K562 (cell line): Measurements from ENCODE around the gene IL34. TPM values are rescaled to one million over a fixed set of nuclear protein-coding genes. Genes with fewer than 3 reads are reported as not detected.

Experiments
- ARID2 ChIP-seq: fragments of 450-650 bp; IDR thresholded peaks from 2 replicates; pipeline ENCODE4 v1.6.1; 2017; ENCODE audit warnings: antibody characterized with exemption, mild to moderate bottlenecking
- BHLHE40 ChIP-seq: IDR thresholded peaks from 2 replicates; pipeline ENCODE4 v1.6.1; 2011; ENCODE audit warnings: low read length, improper control_type of control experiment
- BMI1 ChIP-seq: fragments of 150-350 bp; IDR thresholded peaks from 2 replicates; pipeline ENCODE4 v1.6.1; 2014; ENCODE audit warnings: low read length
- CBX2 ChIP-seq: fragments of 200-600 bp; sonication (generic); IDR thresholded peaks from one replicate; pipeline ENCODE4 v1.6.1; 2012; ENCODE audit warnings: mild to moderate bottlenecking, low read length, inconsistent platforms; ENCODE audit not compliant: insufficient read depth, poor library complexity, severe bottlenecking
- CHD1 ChIP-seq: fragments of 200-600 bp; sonication (generic); IDR thresholded peaks from one replicate; pipeline ENCODE4 v1.6.1; 2012; ENCODE audit warnings: mild to moderate bottlenecking, moderate library complexity, low read length, inconsistent platforms
- CHD4 ChIP-seq: fragments of 200-600 bp; sonication (generic); IDR thresholded peaks from 3 replicates; pipeline ENCODE4 v1.6.1; 2012; ENCODE audit warnings: low read depth, mild to moderate bottlenecking, mixed read lengths, low read length, inconsistent platforms; ENCODE audit not compliant: insufficient read depth, insufficient replicate concordance, poor library complexity, severe bottlenecking
- DACH1 ChIP-seq: fragments of 450-650 bp; IDR thresholded peaks from 2 replicates; pipeline ENCODE4 v1.6.1; 2018; ENCODE audit not compliant: partially characterized antibody
- E2F3 ChIP-seq: fragments of 250-450 bp; sonication (Bioruptor Pico); IDR thresholded peaks from 2 replicates; pipeline ENCODE4 v1.4.0; 2020; ENCODE audit warnings: mild to moderate bottlenecking
- MECOM ChIP-seq: fragments of 250-450 bp; sonication (Bioruptor Pico); IDR thresholded peaks from 2 replicates; pipeline ENCODE4 v1.8.0; 2022; ENCODE audit warnings: inconsistent platforms
- PBX2 ChIP-seq, 2 experiments: IDR thresholded peaks in 1 of 2; conservative IDR thresholded peaks in 1 of 2; 2 replicates each; pipeline ENCODE4 v1.6.1; 2016; ENCODE audit warnings: low read depth in 2 of 2, mild to moderate bottlenecking in 1 of 2, missing compliant biosample characterization in 1 of 2, missing genetic modification characterization in 1 of 2, moderate library complexity in 1 of 2
- RNF219 ChIP-seq: fragments of 250-450 bp; sonication (Bioruptor Pico); IDR thresholded peaks from 2 replicates; pipeline ENCODE4 v1.5.0; 2022; ENCODE audit warnings: mild to moderate bottlenecking
- SIN3B ChIP-seq: fragments of 450-650 bp; IDR thresholded peaks from 2 replicates; pipeline ENCODE4 v1.6.1; 2017; ENCODE audit warnings: low read depth, mild to moderate bottlenecking, moderate library complexity
- SRF ChIP-seq, 2 experiments: fragments of 250-450, 450-650 bp in 1 of 2; sonication (Bioruptor Pico) in 1 of 2; sonication (generic) in 1 of 2; formaldehyde crosslinking; IDR thresholded peaks; 2 replicates each; pipeline versions ENCODE4 v1.5.0 to v1.5.1; 2020 to 2022; ENCODE audit warnings: mild to moderate bottlenecking in 1 of 2, missing genetic modification reagents in 1 of 2
- XRCC3 ChIP-seq: fragments of 450-650 bp; IDR thresholded peaks from 2 replicates; pipeline ENCODE4 v1.6.1; 2017; ENCODE audit warnings: mild to moderate bottlenecking, moderate library complexity
- ZNF165 ChIP-seq: fragments of 250-450 bp; sonication (Bioruptor Pico); IDR thresholded peaks from 2 replicates; pipeline ENCODE4 v1.4.0; 2020; ENCODE audit warnings: borderline replicate concordance
- ZNF57 ChIP-seq: fragments of 450-650 bp; formaldehyde crosslinking; IDR thresholded peaks from 2 replicates; pipeline ENCODE4 v1.4.0; 2020; ENCODE audit warnings: mild to moderate bottlenecking, moderate library complexity
- ZNF668 ChIP-seq: fragments of 250-450 bp; sonication (Bioruptor Pico); IDR thresholded peaks from 2 replicates; pipeline ENCODE4 v1.8.0; 2022; ENCODE audit warnings: mild to moderate bottlenecking, inconsistent platforms
- polyA plus RNA-seq, 8 experiments: library from polyadenylated mRNA; depleted of rRNA in 4 of 8; stranded (reverse) in 5 of 8; unstranded in 3 of 8; fragments of >200 nt; fragmentation: Nextera tagmentation in 2 of 8; fragmentation: Illumina TruSeq in 1 of 8; extraction: Ambion mirVana in 2 of 8; extraction: Trizol in 1 of 8; gene quantifications; 2 replicates each; pipeline versions ENCODE4 v1.2.1 to v1.2.3, GENCODE V29; 2011 to 2014; ENCODE audit warnings: inconsistent platforms in 1 of 8, missing spikeins in 1 of 8
- total RNA-seq, 7 experiments: library from RNA; depleted of rRNA in 6 of 7; stranded (reverse); fragments of >200 nt in 6 of 7; fragmentation: Illumina TruSeq in 2 of 7; extraction: Trizol in 2 of 7; gene quantifications; 2 replicates each; pipeline versions ENCODE4 v1.2.1 to v1.2.3, GENCODE V29; 2011 to 2021; ENCODE audit warnings: low replicate concordance in 1 of 7
- TF ChIP-seq, protein P1 (sequence below): sonication (generic); formaldehyde crosslinking; IDR thresholded peaks from 2 replicates; pipeline ENCODE4 v1.8.0; 2022; ENCODE audit warnings: missing genetic modification reagents, mild to moderate bottlenecking, moderate library complexity, borderline replicate concordance
- TF ChIP-seq, protein P2 (sequence below): fragments of 450-650 bp; formaldehyde crosslinking; IDR thresholded peaks from 2 replicates; pipeline ENCODE4 v1.4.0; 2020; ENCODE audit warnings: mild to moderate bottlenecking, mixed read lengths
- TF ChIP-seq, protein P3 (sequence below): fragments of 250-450 bp; sonication (Bioruptor Pico); IDR thresholded peaks from 2 replicates; pipeline ENCODE4 v1.8.0; 2022; ENCODE audit warnings: inconsistent platforms, mild to moderate bottlenecking, moderate library complexity, borderline replicate concordance

The IL34 gene
- total and polyA plus RNA-seq, 9 of the 15 experiments (the other 6 are each of a cell fraction or from before 2014, with no cell fraction given) = 0.07 to 0.18 (median 0.10) TPM; not detected in 6

DNA sequence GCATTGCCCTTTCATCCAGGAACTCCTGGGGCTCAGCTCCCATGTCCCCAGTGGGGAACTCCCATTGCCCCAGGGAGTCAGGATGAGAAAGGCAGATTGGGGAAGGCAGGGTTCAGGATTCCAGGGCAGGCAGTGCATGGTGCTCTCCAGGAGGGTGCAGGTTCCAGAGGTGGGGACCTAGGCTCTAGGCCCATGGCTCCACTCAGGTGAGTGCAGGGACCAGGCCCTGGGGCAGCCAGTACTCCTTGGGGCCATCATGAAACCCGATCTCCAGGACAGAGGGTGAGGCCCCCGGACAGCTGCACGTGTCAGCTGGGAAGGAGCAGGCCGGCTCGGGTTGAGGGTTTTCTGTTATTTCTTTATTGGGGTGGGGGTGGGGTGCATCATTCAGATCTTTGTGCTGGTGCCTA, 40.7 kb downstream of the IL34 start (continued):
- no peak for TF ChIP-seq CHD4
- peak; percentile 19 for TF ChIP-seq DACH1
- TF ChIP-seq, protein P1, sequence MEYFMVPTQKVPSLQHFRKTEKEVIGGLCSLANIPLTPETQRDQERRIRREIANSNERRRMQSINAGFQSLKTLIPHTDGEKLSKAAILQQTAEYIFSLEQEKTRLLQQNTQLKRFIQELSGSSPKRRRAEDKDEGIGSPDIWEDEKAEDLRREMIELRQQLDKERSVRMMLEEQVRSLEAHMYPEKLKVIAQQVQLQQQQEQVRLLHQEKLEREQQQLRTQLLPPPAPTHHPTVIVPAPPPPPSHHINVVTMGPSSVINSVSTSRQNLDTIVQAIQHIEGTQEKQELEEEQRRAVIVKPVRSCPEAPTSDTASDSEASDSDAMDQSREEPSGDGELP (CRISPR knock-in tag) = peak; percentile 47; the same call in 1 of the 2 replicates
- no peak for TF ChIP-seq ZNF57 (CRISPR knock-in tag)
- TF ChIP-seq XRCC3 = no peak
- no peak for TF ChIP-seq SIN3B
- TF ChIP-seq RNF219 (CRISPR knock-in tag) = no peak
- peak; percentile 71 for TF ChIP-seq BHLHE40
- TF ChIP-seq CHD1 = no peak
- no peak for TF ChIP-seq SRF (CRISPR knock-in tag; IDR thresholded peaks at IDR 0.05)
- TF ChIP-seq, protein P2, sequence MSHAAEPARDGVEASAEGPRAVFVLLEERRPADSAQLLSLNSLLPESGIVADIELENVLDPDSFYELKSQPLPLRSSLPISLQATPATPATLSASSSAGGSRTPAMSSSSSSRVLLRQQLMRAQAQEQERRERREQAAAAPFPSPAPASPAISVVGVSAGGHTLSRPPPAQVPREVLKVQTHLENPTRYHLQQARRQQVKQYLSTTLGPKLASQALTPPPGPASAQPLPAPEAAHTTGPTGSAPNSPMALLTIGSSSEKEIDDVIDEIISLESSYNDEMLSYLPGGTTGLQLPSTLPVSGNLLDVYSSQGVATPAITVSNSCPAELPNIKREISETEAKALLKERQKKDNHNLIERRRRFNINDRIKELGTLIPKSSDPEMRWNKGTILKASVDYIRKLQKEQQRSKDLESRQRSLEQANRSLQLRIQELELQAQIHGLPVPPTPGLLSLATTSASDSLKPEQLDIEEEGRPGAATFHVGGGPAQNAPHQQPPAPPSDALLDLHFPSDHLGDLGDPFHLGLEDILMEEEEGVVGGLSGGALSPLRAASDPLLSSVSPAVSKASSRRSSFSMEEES (CRISPR knock-in tag) = no peak
- TF ChIP-seq ZNF668 (CRISPR knock-in tag) = no peak
- TF ChIP-seq, protein P3, sequence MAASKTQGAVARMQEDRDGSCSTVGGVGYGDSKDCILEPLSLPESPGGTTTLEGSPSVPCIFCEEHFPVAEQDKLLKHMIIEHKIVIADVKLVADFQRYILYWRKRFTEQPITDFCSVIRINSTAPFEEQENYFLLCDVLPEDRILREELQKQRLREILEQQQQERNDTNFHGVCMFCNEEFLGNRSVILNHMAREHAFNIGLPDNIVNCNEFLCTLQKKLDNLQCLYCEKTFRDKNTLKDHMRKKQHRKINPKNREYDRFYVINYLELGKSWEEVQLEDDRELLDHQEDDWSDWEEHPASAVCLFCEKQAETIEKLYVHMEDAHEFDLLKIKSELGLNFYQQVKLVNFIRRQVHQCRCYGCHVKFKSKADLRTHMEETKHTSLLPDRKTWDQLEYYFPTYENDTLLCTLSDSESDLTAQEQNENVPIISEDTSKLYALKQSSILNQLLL (CRISPR knock-in tag) = no peak
- no peak for TF ChIP-seq ARID2
- no peak for TF ChIP-seq MECOM (CRISPR knock-in tag)
- no peak for TF ChIP-seq BMI1
- no peak for TF ChIP-seq E2F3
- no peak for TF ChIP-seq PBX2 (CRISPR knock-in tag; IDR thresholded peaks at IDR 0.05; ENCODE audit: low read depth)
- TF ChIP-seq PBX2 (tag; conservative IDR thresholded peaks at IDR 0.05; ENCODE audit: low read depth) = no peak
- no peak for TF ChIP-seq CBX2
- TF ChIP-seq ZNF165 (CRISPR knock-in tag) = no peak
